ENCODE results near the gene ITCH. TPM values are rescaled to one million over a fixed set of nuclear protein-coding genes. Genes with fewer than 3 reads are reported as not detected.
"Not testable (repeated sequence)": the region's sequence is repeated elsewhere in the genome, so short reads cannot be mapped to it uniquely, and the experiment has no call there.

Gene ITCH
- polyA plus RNA-seq, 3 donors = 13.3 to 26.6 (median 19.9) TPM

GRCh38 chr20:34324541-34324940, 38.5 kb upstream of the ITCH start:
- Mint-ChIP-seq H3K27ac (no peak overlapping the region), H3K4me3 (no peak overlapping the region), H3K4me1 (no peaks in the 10 kb centered on the region), H3K27me3 (ENCODE audit: low read depth in 3 of 3) (peaks cover 0 to 5% (median 3%) of the 10 kb centered on the region in 3 donors), H3K9me3 (peaks cover 0 to 1% (median 0%) of the 10 kb centered on the region in 7 donors), H3K36me3 (no peaks in the 10 kb centered on the region)
- Histone ChIP-seq H3K9me3 (replicated peaks in 1 of 2; ENCODE audit: control insufficient read depth in 1 of 2, insufficient read depth in 1 of 2, low read length in 2 of 2) (no peaks in the 10 kb centered on the region), H2AFZ (ENCODE audit: insufficient read depth, low read depth, low read length, poor library complexity, severe bottlenecking) (no peak overlapping the region), H3K4me1 (ENCODE audit: control insufficient read depth in 1 of 2, insufficient read depth in 2 of 2, low read length in 2 of 2) (no peaks in the 10 kb centered on the region), H3K9ac (ENCODE audit: insufficient read depth, low read length, poor library complexity, severe bottlenecking) (no peak overlapping the region), H3K79me2 (ENCODE audit: insufficient read depth, low read length) (no peaks in the 10 kb centered on the region), H3K36me3 (replicated peaks in 1 of 2; ENCODE audit: control insufficient read depth in 1 of 2, insufficient read depth in 2 of 2, low read length in 2 of 2) (no peaks in the 10 kb centered on the region), H3K27me3 (ENCODE audit: control insufficient read depth in 2 of 2, insufficient read depth in 2 of 2, low read length in 2 of 2) (no peaks in the 10 kb centered on the region), H3K4me3 (replicated peaks in 1 of 3; ENCODE audit: low read depth in 2 of 3, low read length in 3 of 3) (no peak overlapping the region), H4K20me1 (ENCODE audit: insufficient read depth, low read length) (no peaks in the 10 kb centered on the region), H3K27ac (ENCODE audit: low read depth in 1 of 2, low read length in 2 of 2) (no peak overlapping the region), H3K4me2 (replicated peaks; ENCODE audit: extremely low read depth, low read length, poor library complexity, severe bottlenecking) (no peak overlapping the region)
- intact Hi-C loops (cut with micrococcal nuclease) = no loop called here
- WGBS (ENCODE audit: insufficient coverage) = 80% methylated on average over 2 of the region's 2 CpGs
- DNase-seq = no peak
- TF ChIP-seq CTCF (IDR thresholded peaks at IDR 0.05) = no peak

- H3K9ac ChIP-seq (ENCODE audit: insufficient read depth, low read length, poor library complexity, severe bottlenecking); H3K79me2 ChIP-seq (ENCODE audit: insufficient read depth, low read length); intact Hi-C loops (cut with micrococcal nuclease); H3K4me3 Mint-ChIP-seq; H3K27me3 Mint-ChIP-seq (ENCODE audit: low read depth in 3 of 3); H3K4me1 ChIP-seq (ENCODE audit: control insufficient read depth in 1 of 2, insufficient read depth in 2 of 2, low read length in 2 of 2); H3K4me3 ChIP-seq (replicated peaks in 1 of 3; ENCODE audit: low read depth in 2 of 3, low read length in 3 of 3); H3K9me3 Mint-ChIP-seq; H3K27ac ChIP-seq (ENCODE audit: low read depth in 1 of 2, low read length in 2 of 2); DNase-seq; H3K36me3 ChIP-seq (replicated peaks in 1 of 2; ENCODE audit: control insufficient read depth in 1 of 2, insufficient read depth in 2 of 2, low read length in 2 of 2); H4K20me1 ChIP-seq (ENCODE audit: insufficient read depth, low read length); H2AFZ ChIP-seq (ENCODE audit: insufficient read depth, low read depth, low read length, poor library complexity, severe bottlenecking); H3K27ac Mint-ChIP-seq; H3K4me1 Mint-ChIP-seq; H3K36me3 Mint-ChIP-seq; H3K9me3 ChIP-seq (replicated peaks in 1 of 2; ENCODE audit: control insufficient read depth in 1 of 2, insufficient read depth in 1 of 2, low read length in 2 of 2); H3K4me2 ChIP-seq (replicated peaks; ENCODE audit: extremely low read depth, low read length, poor library complexity, severe bottlenecking); H3K27me3 ChIP-seq (ENCODE audit: control insufficient read depth in 2 of 2, insufficient read depth in 2 of 2, low read length in 2 of 2): not testable (repeated sequence)
- 83% methylated on average over 1 of the region's 4 CpGs for WGBS (ENCODE audit: insufficient coverage)
Measured at GRCh38 chr20:34328207-34328606, 34.9 kb upstream of the ITCH start.
